Gastroesophageal sphincter (tissue), 3 donors: ENCODE results near the gene MAML2.

Source experiments
- CTCF ChIP-seq, 4 experiments: fragments of 200-600 bp in 2 of 4; fragments of 450-650 bp in 2 of 4; sonication (generic) in 1 of 4; IDR thresholded peaks; one replicate each; pipeline ENCODE4 v1.5.1; 2017 to 2019; ENCODE audit warnings: antibody characterized with exemption in 4 of 4, mild to moderate bottlenecking in 2 of 4, moderate library complexity in 2 of 4
- POLR2AphosphoS5 ChIP-seq: sonication (generic); formaldehyde crosslinking; IDR thresholded peaks from one replicate; pipeline ENCODE4 v1.6.1; 2017; ENCODE audit warnings: antibody characterized with exemption

GRCh38 chr11:96111308-96111707 is 231.7 kb downstream of the MAML2 start:
- TF ChIP-seq CTCF (IDR thresholded peaks at IDR 0.05) (no peak), POLR2AphosphoS5 (no peak)
